Ovary (tissue), 3 donors: ENCODE measurements around the gene PTPN23.

ENCODE experiments used
- EP300 ChIP-seq: sonication (generic); formaldehyde crosslinking; IDR thresholded peaks from one replicate; pipeline ENCODE4 v1.6.1; 2017; ENCODE audit warnings: antibody characterized with exemption
- POLR2A ChIP-seq: fragments of 450-650 bp; IDR thresholded peaks from one replicate; pipeline ENCODE4 v1.6.1; 2017; ENCODE audit warnings: antibody characterized with exemption, mild to moderate bottlenecking, moderate library complexity
- TF ChIP-seq, protein P1 (sequence below), 3 donors: fragments of 450-650 bp in 2 of 3; fragments of 200-600 bp in 1 of 3; IDR thresholded peaks; one replicate each; pipeline versions ENCODE4 v1.5.1 to v1.8.0; 2016 to 2022; ENCODE audit warnings: antibody characterized with exemption in 3 of 3, mild to moderate bottlenecking in 1 of 3
- donor health status: DM: no; HTN: no; CAD: no.

- TF ChIP-seq, protein P1, sequence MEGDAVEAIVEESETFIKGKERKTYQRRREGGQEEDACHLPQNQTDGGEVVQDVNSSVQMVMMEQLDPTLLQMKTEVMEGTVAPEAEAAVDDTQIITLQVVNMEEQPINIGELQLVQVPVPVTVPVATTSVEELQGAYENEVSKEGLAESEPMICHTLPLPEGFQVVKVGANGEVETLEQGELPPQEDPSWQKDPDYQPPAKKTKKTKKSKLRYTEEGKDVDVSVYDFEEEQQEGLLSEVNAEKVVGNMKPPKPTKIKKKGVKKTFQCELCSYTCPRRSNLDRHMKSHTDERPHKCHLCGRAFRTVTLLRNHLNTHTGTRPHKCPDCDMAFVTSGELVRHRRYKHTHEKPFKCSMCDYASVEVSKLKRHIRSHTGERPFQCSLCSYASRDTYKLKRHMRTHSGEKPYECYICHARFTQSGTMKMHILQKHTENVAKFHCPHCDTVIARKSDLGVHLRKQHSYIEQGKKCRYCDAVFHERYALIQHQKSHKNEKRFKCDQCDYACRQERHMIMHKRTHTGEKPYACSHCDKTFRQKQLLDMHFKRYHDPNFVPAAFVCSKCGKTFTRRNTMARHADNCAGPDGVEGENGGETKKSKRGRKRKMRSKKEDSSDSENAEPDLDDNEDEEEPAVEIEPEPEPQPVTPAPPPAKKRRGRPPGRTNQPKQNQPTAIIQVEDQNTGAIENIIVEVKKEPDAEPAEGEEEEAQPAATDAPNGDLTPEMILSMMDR (IDR thresholded peaks at IDR 0.05), result no peak
- TF ChIP-seq POLR2A (no peak), EP300 (no peak)
Observed at GRCh38 chr3:47455806-47456452, 75.1 kb downstream of the PTPN23 start.
